OCI-LY7 (cell line): ENCODE measurements around the gene KIF5A. TPM values are rescaled to one million over a fixed set of nuclear protein-coding genes. Genes with fewer than 3 reads are reported as not detected.

Experiments
- BruUV-seq: library from RNA; stranded (reverse); fragments of 400-500 nt; replicated peaks from 2 replicates; lab custom pipeline; 2021; lab: Mats Ljungman, UMichigan
- CTCF ChIA-PET: fragments of 300-600 bp; sonication (Branson Sonifier 250); formaldehyde crosslinking; loops from one replicate; lab custom pipeline; 2022; ENCODE audit warnings: antibody characterized with exemption; ENCODE audit not compliant: unreplicated experiment; lab: Charles Lee
- POLR2A ChIA-PET: fragments of 300-600 bp; sonication (Branson Sonifier 250); formaldehyde crosslinking; loops from one replicate; lab custom pipeline; 2022; ENCODE audit warnings: antibody characterized with exemption; lab: Charles Lee
- DNase-seq: peaks from one replicate; pipeline ENCODE4 v3.0.0-alpha.2; 2015; ENCODE audit warnings: low spot score
- H2AFZ ChIP-seq: fragments of 200-600 bp; sonication (generic), shearing (Covaris generic); 2 replicates; pipeline ENCODE4 v1.6.1; 2014; ENCODE audit warnings: mild to moderate bottlenecking, antibody characterized with exemption, low read length, moderate library complexity
- H3K27ac ChIP-seq: fragments of 200-600 bp; sonication (generic); 2 replicates; pipeline ENCODE4 v1.5.1; 2014; ENCODE audit warnings: mixed run types, low read depth, mild to moderate bottlenecking, moderate library complexity, low read length, inconsistent platforms; ENCODE audit not compliant: poor library complexity, severe bottlenecking
- H3K36me3 ChIP-seq: fragments of 200-600 bp; sonication (generic); 2 replicates; pipeline ENCODE4 v1.6.1; 2014; ENCODE audit warnings: mild to moderate bottlenecking, antibody characterized with exemption, low read length, moderate library complexity, mixed read lengths; ENCODE audit not compliant: insufficient read depth
- H3K4me1 ChIP-seq: fragments of 200-600 bp; sonication (generic); 2 replicates; pipeline ENCODE4 v1.5.1; 2014; ENCODE audit warnings: mild to moderate bottlenecking, low read length; ENCODE audit not compliant: insufficient read depth, poor library complexity, severe bottlenecking
- H3K4me2 ChIP-seq: fragments of 200-600 bp; sonication (generic); 2 replicates; pipeline ENCODE4 v1.6.1; 2014; ENCODE audit warnings: mild to moderate bottlenecking, low read length
- H3K4me3 ChIP-seq: fragments of 200-600 bp; sonication (generic); 2 replicates; pipeline ENCODE4 v1.5.1; 2014; ENCODE audit warnings: mild to moderate bottlenecking, low read depth, low read length; ENCODE audit not compliant: poor library complexity, severe bottlenecking
- H3K79me2 ChIP-seq: fragments of 200-600 bp; sonication (generic); 2 replicates; pipeline ENCODE4 v1.6.1; 2016; ENCODE audit warnings: low read depth, mild to moderate bottlenecking, low read length, moderate library complexity, mixed read lengths; ENCODE audit not compliant: insufficient read depth
- H3K9me2 ChIP-seq: fragments of 200-600 bp; sonication (generic); 2 replicates; pipeline ENCODE4 v1.6.1; 2016; ENCODE audit warnings: mild to moderate bottlenecking, low read length, mixed read lengths; ENCODE audit not compliant: insufficient read depth
- H3K9me3 ChIP-seq: fragments of 200-600 bp; sonication (generic); 2 replicates; pipeline ENCODE4 v1.6.1; 2014; ENCODE audit warnings: mild to moderate bottlenecking, mixed run types, low read length, mixed read lengths
- H4K20me1 ChIP-seq: fragments of 200-600 bp; sonication (generic); 2 replicates; pipeline ENCODE4 v1.6.1; 2014; ENCODE audit warnings: mild to moderate bottlenecking, antibody characterized with exemption, low read length, moderate library complexity, mixed read lengths; ENCODE audit not compliant: insufficient read depth
- EZH2phosphoT487 ChIP-seq: fragments of 200-600 bp; sonication (generic); IDR thresholded peaks from 2 replicates; pipeline ENCODE4 v1.6.1; 2018; ENCODE audit warnings: low read depth, borderline replicate concordance, mild to moderate bottlenecking, mixed run types, antibody characterized with exemption, low read length, moderate library complexity, mixed read lengths
- intact Hi-C: fragments of 100-400 bp; cut with micrococcal nuclease; formaldehyde crosslinking; loops from one replicate; pipeline ENCODE4 v1.10.0; 2022; ENCODE audit not compliant: unreplicated experiment
- total RNA-seq, 2 experiments: library from RNA; depleted of rRNA in 1 of 2; stranded (reverse); fragments of >200 nt in 1 of 2; shearing (Covaris generic) in 1 of 2; gene quantifications; 2 replicates each; pipeline ENCODE4 v1.2.3, GENCODE V29; 2014 to 2022
- TF ChIP-seq, protein P1 (sequence below): fragments of 200-600 bp; sonication (generic); conservative IDR thresholded peaks from 2 replicates; pipeline ENCODE4 v1.5.1; 2014; ENCODE audit warnings: mild to moderate bottlenecking, antibody characterized with exemption, low read length, moderate library complexity, mixed read lengths

The KIF5A gene
- total RNA-seq, 2 experiments from 2014 or later, result 0.09 to 1.6 TPM

DNA sequence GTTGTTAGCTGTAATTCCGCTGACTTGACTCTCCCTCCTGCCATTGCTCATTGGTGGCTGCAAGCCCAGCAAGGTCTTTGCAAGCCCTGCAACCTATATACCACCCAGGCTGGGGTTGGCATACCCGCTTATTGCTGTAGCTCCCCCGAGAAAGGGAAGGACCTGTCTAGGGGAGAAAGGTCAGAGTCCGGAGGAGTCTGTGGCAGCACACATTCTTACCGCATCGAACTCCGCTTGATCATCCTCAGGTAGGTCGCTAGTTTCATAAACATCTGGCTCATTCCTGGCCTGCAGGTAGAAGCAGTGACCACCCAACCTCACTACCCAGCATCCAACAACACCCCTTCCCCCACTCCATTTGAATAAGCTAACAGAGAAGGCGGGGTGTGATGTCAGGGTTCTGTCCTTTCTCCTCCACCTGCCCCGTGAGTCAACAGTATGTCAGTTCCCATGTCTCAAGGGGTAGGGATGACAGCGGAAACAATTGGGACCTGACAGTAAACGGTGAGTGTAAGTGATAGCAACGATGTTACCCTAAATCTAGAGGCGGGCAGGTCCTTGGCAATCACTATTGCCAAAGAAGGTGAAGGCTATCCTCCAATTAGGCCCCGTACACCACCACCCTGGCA is 3.9 kb upstream of the KIF5A start:
- CTCF ChIA-PET, result interaction anchor here (0.5 kb wide), 1 partner anchor 91 kb away, joined by 3 read pairs; the partner anchor contains the start of gene INHBE
- DNase-seq, result no peak
- Histone ChIP-seq H3K4me2 (peak overlapping the region; percentile 71), H2AFZ (no peak overlapping the region), H3K36me3 (peaks cover 7% of the 10 kb centered on the region; the same call in 1 of the 2 replicates), H3K79me2 (peaks cover 16% of the 10 kb centered on the region; the same call in 1 of the 2 replicates), H4K20me1 (no peaks in the 10 kb centered on the region), H3K4me1 (peaks cover 23% of the 10 kb centered on the region), H3K9me2 (no peaks in the 10 kb centered on the region), H3K9me3 (no peaks in the 10 kb centered on the region), H3K4me3 (peak overlapping the region; percentile 86), H3K27ac (no peak overlapping the region)
- no TSS peak for BruUV-seq
- TF ChIP-seq, protein P1, sequence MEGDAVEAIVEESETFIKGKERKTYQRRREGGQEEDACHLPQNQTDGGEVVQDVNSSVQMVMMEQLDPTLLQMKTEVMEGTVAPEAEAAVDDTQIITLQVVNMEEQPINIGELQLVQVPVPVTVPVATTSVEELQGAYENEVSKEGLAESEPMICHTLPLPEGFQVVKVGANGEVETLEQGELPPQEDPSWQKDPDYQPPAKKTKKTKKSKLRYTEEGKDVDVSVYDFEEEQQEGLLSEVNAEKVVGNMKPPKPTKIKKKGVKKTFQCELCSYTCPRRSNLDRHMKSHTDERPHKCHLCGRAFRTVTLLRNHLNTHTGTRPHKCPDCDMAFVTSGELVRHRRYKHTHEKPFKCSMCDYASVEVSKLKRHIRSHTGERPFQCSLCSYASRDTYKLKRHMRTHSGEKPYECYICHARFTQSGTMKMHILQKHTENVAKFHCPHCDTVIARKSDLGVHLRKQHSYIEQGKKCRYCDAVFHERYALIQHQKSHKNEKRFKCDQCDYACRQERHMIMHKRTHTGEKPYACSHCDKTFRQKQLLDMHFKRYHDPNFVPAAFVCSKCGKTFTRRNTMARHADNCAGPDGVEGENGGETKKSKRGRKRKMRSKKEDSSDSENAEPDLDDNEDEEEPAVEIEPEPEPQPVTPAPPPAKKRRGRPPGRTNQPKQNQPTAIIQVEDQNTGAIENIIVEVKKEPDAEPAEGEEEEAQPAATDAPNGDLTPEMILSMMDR, result no peak
- TF ChIP-seq EZH2phosphoT487, result no peak
- POLR2A ChIA-PET, result interaction anchor here (1.1 to 1.4 kb wide), 3 partner anchors 9 to 21 kb away, joined by 3 to 4 read pairs (median 3); no protein-coding TSS in a partner anchor
- intact Hi-C loops, result loop anchor here (2.0 kb wide), 1 partner anchor 23 kb away; the partner anchor contains the start of gene MBD6

DNA sequence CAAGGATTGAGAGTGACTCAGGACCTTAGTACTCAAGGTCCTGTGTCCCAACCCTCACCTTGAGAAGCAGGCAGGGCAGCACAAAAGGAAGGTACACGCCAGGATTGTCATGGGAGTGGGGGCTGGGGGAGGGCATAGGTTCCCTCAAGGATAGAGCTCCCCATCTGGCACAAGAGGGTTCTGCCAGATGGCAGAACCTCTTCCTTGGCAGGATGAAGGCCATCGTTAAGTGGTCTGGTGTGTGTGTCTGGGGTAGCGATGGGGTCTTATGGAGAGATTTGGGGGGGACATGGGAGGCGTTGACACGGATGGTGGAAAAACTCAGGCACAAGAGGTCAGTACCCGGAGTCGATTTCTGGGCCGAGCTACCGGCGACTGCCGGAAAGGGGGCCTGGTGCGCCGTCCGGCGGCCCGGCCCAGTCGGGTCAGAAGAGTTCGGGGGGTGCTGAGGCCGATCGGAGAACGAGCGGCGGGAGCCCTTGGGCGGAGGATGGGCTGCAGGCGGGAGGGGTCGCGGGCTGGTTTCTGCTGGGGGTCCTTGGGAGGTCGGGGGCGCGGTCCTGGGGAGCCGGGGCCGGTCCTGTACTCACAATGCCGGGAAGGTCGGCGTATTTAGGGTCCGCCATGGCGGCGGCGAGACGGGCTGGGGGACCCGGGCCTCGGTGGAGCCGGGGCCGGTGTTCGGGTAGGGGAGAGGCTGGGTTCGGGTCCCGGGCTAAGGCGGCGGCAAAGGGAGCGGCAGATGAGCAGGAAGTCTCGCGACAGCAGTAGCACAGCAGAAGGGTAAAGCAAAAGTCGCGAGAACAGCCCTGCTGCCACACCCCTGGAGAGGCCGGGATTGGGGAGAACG is 3.2 kb upstream of the KIF5A start, which contains the start of gene DCTN2:
Gene DCTN2, minus strand, starts transcription at position 755 of the 850 bp plus-strand sequence. Its CDS starts 129 bp downstream, at position 626.
- Histone ChIP-seq H3K9me2 (no peaks in the 10 kb centered on the region), H3K79me2 (peaks cover 16% of the 10 kb centered on the region; the same call in 1 of the 2 replicates), H3K27ac (peak within 1 kb of the TSS; percentile 11), H3K4me3 (peak within 1 kb of the TSS; percentile 86), H3K4me1 (peaks cover 23% of the 10 kb centered on the region), H3K36me3 (no peaks in the 10 kb centered on the region), H4K20me1 (no peaks in the 10 kb centered on the region), H3K9me3 (no peaks in the 10 kb centered on the region), H2AFZ (peak within 1 kb of the TSS; percentile 90), H3K4me2 (peak within 1 kb of the TSS; percentile 71)
- CTCF ChIA-PET, result interaction anchor here (0.5 to 0.6 kb wide), 2 partner anchors 91 to 196 kb away, joined by 3 to 4 read pairs; partner anchors contain the start of gene INHBE
- DNase-seq, result peak; percentile 97
- POLR2A ChIA-PET, result interaction anchor here (0.5 to 1.4 kb wide), 8 partner anchors 9 to 195 kb away, joined by 3 to 5 read pairs (median 4); partner anchors contain the start of gene DDIT3
- BruUV-seq, result no TSS peak
- intact Hi-C loops, result loop anchor here (2.0 kb wide), 1 partner anchor 24 kb away; the partner anchor contains the start of gene MBD6
- TF ChIP-seq, protein P1, result peak; percentile 40
- TF ChIP-seq EZH2phosphoT487, result no peak
